HG03442 (cell line): ENCODE results near the gene KIF12.

Source experiments
- ATAC-seq: cut with Tn5 transposase; IDR thresholded peaks from one replicate; pipeline ENCODE4 v1.9.1; 2021; ENCODE audit warnings: mild to moderate bottlenecking, moderate library complexity; ENCODE audit not compliant: unreplicated experiment

Gene KIF12

DNA sequence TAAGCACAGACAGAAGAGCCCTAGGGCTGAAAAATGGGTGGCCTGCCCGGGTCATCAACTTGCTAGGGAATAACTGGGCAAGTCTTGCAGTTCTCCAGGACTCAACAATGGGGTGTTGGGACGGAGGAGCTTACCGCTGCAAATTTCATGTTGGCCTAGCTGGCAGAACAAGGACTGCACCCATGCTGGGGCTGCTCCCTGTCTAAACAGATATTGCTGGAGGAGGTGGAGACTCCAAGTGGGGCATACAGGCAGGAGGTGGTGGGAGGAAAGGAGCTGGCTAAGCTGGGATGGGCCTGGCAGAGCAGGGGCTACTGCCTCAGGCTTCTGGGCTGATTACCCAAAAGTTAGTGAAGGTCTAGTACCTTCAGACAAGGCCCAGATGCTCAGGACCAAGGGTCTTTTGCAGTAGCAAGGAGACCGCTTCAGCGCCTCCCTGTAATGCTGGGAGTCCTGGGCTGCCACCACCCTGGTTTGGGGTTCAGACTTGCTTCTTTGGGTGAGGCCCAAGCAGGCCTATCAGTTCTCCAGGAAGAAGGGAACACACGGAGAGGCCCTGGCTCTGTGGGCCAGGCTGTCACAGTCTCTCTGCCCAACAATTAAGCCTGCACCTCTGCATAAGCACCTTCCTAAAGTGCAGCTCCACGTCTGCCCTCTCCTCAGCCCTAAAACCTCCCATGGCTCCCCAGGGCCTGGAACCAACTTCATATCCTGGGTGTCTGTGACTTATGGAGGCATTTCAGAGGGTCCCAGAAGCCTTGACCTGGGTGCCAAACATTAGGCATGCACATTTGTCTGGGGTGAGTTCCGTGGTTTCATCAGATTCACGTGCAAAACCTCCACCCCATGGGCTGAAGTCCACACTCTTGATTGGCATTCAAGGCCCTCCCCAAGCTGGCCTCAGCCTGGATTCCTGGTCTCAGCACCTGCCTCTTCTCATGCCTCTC, 24.2 kb upstream of the KIF12 start:
- ATAC-seq, result no peak

DNA sequence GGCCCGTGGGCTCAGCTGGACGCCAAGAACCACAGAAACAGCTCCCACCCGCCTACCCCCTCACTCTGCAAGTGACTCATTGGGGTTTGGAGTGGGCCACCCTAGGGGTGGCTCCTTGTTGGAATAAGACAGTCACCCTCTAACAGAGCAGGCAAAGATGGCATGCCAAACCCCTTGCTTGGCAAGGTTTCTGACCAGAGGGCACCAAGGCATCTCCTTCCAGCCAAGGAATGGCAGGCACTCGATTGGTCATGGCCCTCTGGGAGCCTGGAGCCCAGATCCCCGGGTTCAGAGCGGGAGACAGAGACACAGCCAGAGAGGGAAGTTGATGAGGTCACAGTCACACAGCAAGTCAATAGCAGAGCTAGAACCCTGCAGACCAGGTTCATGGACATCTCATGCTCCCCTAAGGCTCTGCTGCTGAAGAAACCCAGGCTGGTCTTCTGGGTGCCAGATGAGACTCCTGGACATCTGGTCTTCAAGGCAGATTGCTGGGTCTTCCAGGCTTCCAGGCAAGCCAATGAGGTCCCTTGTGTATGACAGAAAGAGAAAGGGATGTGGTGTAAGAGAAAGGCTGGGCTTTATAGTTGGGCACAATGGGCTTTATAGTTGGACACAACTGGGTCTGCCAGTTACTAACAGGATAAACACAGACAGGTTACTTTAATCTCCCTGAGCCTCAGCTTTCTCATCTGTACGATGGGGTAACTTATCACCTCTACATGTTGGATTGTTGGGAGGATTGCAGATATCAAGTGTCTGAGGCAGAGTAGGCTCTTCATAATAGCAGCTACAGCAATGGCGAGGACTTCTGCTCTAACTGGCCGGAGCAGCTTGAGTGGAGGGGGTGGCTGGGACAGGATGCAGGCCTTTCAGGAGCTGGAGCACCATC, 23.3 kb upstream of the KIF12 start:
- no peak for ATAC-seq

DNA sequence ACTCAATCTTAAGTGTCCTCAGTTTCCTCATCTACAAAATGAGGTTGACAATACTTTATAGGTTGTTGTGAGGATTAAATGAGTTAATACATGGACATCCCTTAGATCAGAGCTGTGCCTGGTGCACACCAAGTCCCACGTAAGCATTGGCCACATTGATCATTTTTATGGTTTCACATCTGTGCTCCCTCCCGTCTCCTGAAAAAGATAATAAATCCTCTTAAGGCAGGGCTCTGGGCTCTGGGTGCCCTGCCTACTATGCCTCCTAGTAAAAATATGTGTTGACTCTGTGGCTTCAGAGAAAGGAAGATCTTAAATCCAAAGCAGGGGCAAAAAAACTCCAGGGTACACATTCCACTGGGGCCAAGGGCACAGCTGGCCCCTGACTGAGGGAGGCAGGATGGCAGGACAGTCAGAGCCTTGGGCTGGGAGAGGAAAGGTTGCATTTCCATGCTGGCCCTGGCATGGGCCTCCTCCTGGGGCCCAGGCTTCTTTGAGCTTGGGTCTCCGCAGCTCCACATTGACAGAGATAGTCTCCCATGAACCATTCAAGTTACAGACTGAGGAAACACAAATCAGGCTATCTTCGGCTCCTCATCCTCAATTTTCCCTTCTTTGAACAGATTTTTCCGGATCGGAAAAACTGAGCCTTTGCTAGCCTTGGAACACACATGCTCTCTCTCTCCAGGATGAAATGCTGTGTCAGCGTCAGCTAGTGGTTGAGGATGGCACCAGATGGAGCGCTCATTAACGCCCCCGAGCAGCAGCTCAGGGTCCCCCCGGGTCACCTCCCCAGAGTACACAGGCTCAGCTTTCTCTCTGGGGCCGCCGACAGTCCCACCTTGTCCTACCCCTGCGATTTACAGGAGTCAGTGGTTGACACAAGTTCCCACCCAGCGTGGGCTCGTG, 22.4 kb upstream of the KIF12 start:
- ATAC-seq, result no peak

DNA sequence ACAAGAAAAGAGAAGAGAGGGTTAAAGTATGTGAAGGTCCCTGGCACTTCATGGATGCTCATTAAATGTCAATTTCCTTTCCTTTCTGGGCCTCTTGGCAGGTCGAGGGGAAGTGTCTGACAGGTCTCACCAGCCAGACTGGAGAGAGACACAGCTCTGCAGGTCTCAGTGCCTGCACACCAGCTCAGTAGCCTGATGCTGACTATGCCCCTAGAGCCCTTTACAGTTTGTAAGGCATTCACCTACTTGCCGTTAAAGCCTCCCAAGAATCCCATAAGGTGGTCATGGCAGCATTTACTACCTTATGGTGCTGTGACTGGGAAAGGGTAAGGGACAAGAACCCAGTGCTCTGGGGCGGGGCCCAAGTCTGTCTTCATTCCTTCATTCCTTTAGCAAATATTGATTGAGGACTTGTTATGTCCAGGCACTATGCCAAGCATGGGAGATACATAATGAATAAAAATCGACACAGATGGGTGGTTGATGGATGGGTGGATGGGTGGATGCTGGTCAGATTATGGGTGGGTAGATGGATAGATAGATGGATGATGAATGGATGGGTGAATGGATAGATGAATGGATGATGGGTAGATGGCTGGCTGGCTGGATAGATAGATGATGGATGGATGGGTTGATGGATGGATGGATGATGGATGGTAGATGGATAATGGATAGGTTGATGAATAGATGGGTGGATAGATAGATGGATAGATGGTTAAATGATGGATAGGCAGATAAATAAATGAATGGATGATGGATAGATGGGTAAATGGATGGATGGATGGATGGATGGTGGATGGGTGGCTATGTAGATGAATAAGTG, 21.3 kb upstream of the KIF12 start:
- ATAC-seq, result no peak

GRCh38 chr9:114119242-114120191, 20.4 kb upstream of the KIF12 start:
- no peak for ATAC-seq

GRCh38 chr9:114117996-114118830, 19.1 kb upstream of the KIF12 start:
- ATAC-seq, result no peak

DNA sequence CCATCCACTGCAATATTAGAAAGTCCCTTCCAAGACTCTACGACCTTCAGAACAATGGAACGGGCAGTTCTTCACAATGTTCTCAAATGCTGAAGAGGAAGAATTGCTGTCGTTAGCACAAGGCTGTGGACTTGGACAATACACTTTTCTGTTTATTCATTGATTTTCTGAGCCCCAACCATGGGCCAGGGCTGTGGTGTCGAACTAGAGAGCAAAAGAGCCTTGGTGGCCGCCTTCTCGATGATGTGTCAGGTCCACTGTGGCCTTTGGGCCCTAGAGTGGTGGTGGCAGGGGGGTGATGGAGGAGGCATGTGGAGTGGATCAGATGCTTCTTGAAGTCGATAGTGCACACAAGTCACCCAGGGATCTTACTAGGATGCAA, 18.5 kb upstream of the KIF12 start:
- no peak for ATAC-seq

DNA sequence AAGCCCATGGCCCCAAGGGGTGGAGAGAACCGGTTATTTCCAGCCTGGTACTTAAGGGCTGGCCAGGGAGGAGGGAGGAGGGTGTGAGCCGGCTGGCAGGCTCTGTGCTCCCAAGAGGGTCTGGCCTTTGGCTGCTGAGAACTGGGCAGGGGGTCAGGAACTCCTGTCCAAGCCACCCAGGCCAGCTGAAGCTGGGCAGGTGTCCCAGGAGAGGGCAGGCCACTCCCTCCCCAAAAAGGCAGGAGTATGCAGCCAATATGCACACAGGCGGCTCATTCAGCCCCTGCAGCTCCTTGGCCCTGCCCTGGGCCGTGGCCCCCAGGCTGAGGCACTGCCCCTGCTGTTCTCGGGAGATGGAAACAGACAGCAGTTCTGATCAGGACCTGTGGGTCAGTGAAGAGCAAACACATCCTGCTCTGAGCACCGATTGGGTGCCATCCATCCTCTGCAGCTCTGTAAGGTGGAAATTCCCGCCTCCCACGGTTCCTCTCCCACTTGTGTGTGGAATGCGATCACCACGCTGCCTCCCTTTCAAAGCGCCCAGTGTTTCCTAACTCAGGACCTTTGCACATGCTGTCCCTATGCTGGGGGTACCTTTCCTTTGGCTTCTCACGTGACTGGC, 17.1 kb upstream of the KIF12 start:
- no peak for ATAC-seq

DNA sequence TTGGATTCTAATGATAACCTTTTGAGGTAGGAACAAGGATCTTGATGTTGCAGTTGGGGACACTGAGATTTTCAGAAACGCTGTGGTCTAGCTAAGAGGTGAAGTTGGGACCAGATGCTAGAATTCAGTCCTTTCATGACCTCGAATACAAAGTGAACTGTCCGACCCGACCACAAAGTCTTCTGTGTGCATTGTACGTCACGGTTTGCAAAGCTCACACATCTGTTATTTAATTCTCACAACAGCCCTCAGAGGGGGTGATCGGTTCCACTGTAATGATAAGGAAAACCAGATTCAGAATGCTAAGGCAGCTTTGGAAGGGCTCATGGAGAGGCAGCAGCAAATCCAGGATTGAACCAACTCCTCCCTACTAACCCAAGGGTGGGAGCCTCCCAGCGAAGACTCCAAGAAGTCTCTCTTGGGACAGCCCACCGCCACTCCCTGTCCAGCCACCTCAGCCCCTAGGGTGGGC, 16.6 kb upstream of the KIF12 start:
- ATAC-seq, result no peak

DNA sequence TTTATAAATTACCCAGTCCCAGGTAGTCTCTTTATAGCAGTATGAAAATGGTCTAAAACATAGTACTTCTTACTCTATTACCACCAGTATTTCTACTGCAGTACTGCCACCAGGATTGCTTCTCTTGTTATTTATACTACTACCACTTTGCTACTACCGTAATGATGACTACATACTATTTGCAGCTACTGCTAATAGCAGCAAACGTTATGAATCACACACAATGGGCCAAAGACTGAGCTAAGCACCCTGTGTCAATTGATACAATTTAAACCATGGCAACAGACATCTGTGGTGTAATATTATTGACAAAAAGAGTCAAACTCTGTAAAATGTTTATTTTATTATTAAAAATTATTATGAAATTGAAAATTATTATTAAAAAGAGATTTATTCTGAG, 15.3 kb upstream of the KIF12 start:
- ATAC-seq, result no peak

DNA sequence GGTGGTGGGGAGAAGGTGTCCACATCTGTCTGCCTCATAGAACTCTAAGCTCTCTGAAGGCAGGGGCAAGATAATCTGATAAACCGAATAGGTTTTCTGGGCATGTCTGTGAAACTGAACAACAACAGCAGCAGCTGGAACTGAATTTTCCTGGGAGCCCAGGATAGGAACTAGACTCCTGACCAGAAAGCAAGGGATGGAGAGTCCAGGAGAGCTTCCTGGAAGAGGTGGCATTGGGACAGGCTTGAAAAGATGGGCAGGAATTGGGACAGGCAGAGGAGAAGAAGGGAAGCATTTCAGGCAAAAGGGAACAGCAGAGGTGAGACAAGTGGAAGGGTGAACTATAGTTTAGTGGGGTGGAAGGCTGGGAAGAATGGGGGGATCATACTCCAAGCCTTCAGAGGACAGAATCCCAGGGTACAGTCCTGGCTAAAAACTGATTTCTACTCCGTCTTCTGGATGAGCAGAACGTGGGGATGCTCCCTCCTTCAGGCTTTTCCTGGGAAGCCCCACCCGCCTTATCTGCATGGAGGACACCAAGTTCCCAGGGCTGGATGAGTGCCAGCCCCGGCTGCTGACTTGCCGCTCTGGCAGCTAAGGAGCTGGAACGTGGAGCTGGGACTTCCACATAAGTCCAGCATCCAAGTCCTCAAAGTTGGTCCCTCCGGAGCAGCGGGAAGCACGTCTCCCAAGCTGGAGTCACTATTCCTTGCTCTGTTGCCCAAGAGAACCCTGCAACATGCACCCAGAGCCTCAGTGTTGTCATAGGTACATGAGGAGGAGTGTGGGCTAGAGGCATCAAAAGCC, 13.9 kb upstream of the KIF12 start:
- no peak for ATAC-seq

GRCh38 chr9:114112325-114112724, 13.2 kb upstream of the KIF12 start:
- no peak for ATAC-seq

DNA sequence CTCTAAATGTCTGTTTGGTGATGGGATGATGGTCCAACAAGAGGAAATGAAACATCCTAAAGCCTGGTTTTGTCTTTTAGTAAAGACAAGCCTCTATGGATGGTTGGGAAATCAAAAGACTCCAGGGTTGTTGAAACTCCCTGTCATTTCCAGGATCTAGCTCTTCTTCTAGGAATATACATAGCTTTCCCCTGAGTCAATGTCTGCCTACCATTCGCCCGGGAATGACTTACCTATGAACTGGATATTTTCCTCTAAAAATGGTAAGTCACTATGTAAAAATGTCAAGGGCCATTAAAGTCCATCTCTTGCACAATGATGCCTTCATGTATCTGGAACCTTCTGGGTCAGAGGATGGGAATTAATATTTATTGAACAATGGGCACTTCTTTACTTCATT, 11.1 kb upstream of the KIF12 start:
- ATAC-seq, result no peak

DNA sequence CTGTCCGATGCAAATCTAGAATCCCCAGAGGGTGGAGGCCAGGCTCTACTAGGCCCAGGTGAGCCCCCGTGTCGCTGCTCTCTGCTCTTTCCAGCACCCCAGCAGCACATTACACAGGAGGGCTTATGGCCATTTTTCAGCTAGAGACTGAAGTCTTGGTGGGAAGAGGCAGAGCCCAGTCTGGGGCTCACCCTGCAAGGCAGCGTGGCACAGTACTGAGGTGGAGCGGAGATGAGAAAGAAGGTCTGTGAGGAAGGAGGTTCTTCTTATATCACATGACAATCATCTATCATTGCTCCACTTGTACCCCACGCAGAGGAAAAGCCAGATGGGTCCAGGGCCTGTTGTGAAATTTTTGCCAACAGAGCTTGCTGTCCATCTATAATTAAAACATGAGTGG, 10.0 kb upstream of the KIF12 start:
- ATAC-seq, result no peak

DNA sequence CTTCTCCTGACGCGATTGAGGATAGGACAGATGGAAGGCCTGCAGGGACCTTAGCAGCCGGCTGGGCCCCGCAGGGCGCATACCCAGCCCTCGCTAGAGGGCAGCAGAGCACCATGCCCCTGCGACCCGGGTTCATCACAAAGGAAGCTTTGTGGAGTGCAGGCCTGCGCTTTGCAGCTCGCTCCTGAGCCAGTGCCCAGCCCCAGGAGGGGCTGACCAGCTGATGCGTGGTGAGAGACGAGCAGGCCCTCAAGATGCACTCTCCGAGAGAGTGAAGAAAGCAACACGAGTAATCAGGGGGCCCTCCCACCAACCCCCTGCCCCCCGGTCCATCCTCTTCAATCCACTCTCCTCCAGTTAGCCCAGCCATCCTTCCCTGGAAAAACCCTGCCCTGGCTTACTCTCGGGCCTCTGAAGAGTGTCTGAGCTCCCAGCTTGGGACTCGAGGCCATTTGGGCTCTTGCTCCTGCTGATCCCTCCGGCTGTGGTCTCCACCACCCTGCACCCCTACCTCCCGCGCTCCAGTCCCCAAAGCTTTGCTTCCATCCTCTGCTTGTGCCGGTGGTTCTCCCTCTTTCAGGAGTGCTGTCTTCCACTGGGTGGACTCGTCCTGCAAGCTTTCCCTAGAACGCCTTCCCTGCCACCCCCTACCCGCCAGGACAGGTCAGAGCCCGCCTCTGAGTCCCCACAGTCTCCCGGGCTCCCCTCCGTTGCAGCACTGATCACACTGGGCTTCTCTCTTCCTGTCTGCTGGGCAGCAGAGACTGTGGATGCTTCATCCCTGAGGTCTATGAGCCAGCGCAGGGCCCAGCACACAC, 9.1 kb upstream of the KIF12 start:
- peak; percentile 60 for ATAC-seq
